Neutrophil (primary cell): ENCODE measurements around the gene MRGPRG.

ENCODE experiments used
- H3K27ac ChIP-seq: fragments of 200-600 bp; sonication (generic); 2 replicates; pipeline ENCODE4 v1.5.1; 2016; ENCODE audit warnings: mild to moderate bottlenecking, moderate library complexity
- H3K27me3 ChIP-seq: fragments of 200-600 bp; sonication (generic); 2 replicates; pipeline ENCODE4 v1.6.0; 2016; ENCODE audit warnings: mild to moderate bottlenecking
- H3K36me3 ChIP-seq: fragments of 200-600 bp; sonication (generic); 2 replicates; pipeline ENCODE4 v1.5.1; 2017
- H3K4me1 ChIP-seq, 2 experiments: fragments of 200-600 bp in 1 of 2; sonication (generic) in 1 of 2; 1 replicate in 1 of 2; 2 replicates in 1 of 2; pipeline versions ENCODE4 v1.5.1 to v1.6.1; 2013 to 2016; ENCODE audit warnings: low read depth in 1 of 2, low read length in 1 of 2, mild to moderate bottlenecking in 1 of 2, moderate library complexity in 1 of 2; ENCODE audit not compliant: control insufficient read depth in 1 of 2, insufficient read depth in 1 of 2
- H3K4me3 ChIP-seq, 2 experiments: fragments of 200-600 bp in 1 of 2; sonication (generic) in 1 of 2; 1 replicate in 1 of 2; 2 replicates in 1 of 2; pipeline ENCODE4 v1.5.1; 2013 to 2016; ENCODE audit warnings: low read depth in 1 of 2, low read length in 1 of 2, mild to moderate bottlenecking in 1 of 2, moderate library complexity in 1 of 2
- H3K9me3 ChIP-seq: fragments of 200-600 bp; sonication (generic); 2 replicates; pipeline ENCODE4 v1.5.1; 2016
- TF ChIP-seq, protein P1 (sequence below): fragments of 200-600 bp; sonication (generic); IDR thresholded peaks from 2 replicates; pipeline ENCODE4 v1.5.1; 2016; ENCODE audit warnings: antibody characterized with exemption

MRGPRG gene

DNA sequence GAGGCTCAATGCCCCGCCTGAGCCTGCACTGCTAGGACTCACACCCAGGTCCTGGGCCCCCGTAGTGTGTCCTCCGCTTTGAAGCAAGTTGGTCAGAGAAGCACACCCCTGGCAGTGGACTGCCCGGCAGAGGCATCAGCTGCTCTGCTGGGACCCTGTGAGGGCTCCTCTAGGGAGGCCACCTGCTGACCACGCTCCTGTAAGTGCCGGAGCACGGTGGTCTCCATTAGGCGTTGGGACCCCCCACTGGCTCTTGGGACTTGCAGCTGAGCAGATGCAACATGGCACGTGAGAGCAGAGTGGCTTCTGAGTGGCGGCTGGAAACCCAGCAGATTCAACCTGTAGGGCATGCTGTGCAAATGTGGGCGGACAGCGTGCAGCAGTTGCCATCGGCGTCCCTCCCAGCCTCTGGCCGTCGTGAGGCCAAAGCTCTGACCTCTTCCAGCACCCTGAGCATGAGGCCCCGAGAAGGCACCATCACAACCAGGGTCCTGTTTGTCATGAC lies 16.9 kb downstream of the MRGPRG start:
- Histone ChIP-seq H3K36me3 (no peaks in the 10 kb centered on the region), H3K27me3 (peaks cover 64% of the 10 kb centered on the region), H3K4me1 (no peaks in the 10 kb centered on the region), H3K27ac (no peak overlapping the region), H3K9me3 (no peaks in the 10 kb centered on the region), H3K4me3 (no peak overlapping the region)
- TF ChIP-seq, protein P1, sequence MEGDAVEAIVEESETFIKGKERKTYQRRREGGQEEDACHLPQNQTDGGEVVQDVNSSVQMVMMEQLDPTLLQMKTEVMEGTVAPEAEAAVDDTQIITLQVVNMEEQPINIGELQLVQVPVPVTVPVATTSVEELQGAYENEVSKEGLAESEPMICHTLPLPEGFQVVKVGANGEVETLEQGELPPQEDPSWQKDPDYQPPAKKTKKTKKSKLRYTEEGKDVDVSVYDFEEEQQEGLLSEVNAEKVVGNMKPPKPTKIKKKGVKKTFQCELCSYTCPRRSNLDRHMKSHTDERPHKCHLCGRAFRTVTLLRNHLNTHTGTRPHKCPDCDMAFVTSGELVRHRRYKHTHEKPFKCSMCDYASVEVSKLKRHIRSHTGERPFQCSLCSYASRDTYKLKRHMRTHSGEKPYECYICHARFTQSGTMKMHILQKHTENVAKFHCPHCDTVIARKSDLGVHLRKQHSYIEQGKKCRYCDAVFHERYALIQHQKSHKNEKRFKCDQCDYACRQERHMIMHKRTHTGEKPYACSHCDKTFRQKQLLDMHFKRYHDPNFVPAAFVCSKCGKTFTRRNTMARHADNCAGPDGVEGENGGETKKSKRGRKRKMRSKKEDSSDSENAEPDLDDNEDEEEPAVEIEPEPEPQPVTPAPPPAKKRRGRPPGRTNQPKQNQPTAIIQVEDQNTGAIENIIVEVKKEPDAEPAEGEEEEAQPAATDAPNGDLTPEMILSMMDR: no peak

DNA sequence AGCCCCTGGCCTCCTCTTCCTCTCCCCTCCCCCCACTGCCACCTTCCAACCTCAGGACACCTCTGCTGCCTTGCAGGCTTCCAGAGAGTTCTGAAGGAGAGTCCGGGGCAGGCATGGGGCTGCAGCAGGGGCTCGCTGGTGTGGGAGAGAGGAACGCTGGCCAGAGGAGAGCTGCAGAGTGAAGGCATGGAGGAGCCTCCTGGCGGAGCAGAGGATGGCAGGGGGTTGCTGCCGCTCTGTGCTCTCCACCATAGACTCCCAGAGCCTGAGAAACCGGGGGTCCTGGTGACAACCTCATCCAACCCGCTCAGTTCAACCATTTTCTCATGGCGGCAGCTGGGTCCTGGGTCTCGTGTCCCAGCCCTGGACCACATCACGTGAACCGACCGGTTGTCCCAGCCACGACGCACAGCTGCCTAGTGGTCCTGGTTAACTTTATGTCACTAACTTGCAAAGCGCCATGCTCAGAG lies 17.5 kb downstream of the MRGPRG start:
- TF ChIP-seq, protein P1: no peak
- Histone ChIP-seq H3K4me1 (no peaks in the 10 kb centered on the region), H3K9me3 (no peaks in the 10 kb centered on the region), H3K4me3 (no peak overlapping the region), H3K27ac (no peak overlapping the region), H3K36me3 (no peaks in the 10 kb centered on the region), H3K27me3 (peaks cover 64% of the 10 kb centered on the region)

DNA sequence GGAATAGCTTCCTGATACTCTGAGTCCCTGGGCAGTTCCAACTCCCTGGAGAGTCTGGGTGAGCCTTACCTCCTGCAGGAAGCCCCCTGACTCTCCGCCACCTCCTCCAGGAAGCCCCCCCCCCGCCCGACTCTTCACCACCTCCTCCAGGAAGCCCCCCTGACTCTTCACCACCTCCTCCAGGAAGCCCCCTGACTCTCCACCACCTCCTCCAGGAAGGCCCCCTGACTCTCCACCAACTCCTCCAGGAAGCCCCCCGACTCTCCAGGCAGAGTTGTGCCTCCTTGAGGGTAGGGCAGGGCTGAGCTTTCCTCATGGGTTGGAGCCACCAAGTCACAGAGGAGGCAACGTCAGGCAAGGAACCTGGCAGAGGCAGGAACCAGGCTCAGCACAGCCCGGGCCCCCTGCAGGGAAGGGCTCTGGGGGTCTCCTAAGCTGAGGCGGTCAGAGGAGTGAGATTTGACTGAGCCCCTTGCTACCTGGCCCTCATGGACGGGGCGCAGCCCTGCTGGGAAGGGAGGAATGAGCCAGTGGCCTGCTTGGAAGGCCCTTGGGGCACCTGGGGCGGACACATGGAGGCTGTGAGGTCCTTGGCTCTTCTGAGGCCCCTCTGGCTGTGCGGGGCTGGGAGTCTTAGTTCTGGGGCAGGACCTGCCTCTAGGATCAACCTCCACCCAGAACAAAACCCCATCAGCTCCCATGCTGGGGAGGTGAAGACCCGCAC lies 18.1 kb downstream of the MRGPRG start:
- Histone ChIP-seq H3K27ac (no peak overlapping the region), H3K9me3 (no peaks in the 10 kb centered on the region), H3K4me1 (no peaks in the 10 kb centered on the region), H3K36me3 (no peaks in the 10 kb centered on the region), H3K27me3 (peaks cover 62% of the 10 kb centered on the region), H3K4me3 (no peak overlapping the region)
- TF ChIP-seq, protein P1: no peak

DNA sequence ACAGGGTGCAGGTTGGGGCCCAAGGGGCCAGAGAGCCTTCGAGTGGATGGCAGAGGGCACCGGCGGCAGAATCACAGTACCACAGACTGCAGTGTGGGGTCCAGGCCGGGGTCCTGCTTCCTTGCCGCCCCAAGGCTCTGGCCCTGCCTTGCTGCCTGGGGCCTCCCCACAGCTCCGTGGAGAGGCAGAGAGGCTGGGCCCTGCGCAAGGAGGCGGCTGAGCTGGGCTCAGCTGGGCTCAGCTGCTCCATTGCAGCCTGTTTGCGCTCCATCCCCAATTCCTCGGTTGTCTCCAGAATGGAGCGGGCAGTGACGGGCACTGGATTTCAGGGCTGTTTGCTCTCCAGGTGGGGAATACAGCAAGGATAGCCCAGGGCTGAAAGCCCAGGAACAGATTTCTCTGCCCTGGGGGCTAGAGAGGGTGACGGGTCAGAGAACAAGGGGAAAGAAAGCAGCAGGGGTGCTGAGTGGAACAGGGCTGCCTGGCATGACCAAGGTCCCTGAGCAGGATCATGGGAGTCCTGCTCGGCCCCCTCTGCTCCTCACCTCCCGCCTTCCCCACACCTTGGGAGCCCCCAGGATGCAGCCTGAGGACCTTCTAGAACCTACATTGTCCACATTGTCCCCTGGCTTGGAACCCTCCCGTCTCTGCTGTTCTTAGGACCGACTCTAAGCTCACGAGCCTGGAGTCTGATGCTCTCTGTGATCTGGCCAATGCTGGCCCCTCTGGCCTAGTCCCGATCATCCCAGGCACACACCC lies 18.9 kb downstream of the MRGPRG start:
- no peaks in the 10 kb centered on the region for H3K36me3 ChIP-seq
- H3K27ac ChIP-seq: no peak overlapping the region
- H3K4me3 ChIP-seq: no peak overlapping the region
- H3K9me3 ChIP-seq: no peaks in the 10 kb centered on the region
- no peaks in the 10 kb centered on the region for H3K4me1 ChIP-seq
- TF ChIP-seq, protein P1: no peak
- peaks cover 54% of the 10 kb centered on the region for H3K27me3 ChIP-seq

DNA sequence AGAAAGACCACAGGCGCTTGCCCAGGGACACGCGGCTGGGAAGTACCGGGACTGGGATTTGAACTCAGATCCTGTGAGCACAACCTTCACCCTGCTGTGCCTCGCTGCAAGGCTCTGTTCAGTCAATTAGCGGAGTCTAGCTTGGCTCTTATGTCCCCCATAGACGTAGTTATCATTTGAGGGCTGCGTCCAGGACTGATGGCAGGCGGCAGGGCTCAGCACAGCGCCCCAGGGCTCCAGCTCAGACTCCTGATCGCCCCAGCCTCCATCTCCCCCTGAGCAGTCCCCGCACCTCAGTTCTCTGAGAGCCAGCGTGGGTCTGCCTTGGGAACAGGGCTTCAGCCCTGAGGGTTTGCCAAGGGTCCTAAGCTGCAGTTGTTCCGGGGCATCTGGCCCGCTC lies 19.8 kb downstream of the MRGPRG start:
- no peaks in the 10 kb centered on the region for H3K9me3 ChIP-seq
- H3K4me1 ChIP-seq: no peaks in the 10 kb centered on the region
- no peaks in the 10 kb centered on the region for H3K36me3 ChIP-seq
- TF ChIP-seq, protein P1: no peak
- no peak overlapping the region for H3K27ac ChIP-seq
- H3K27me3 ChIP-seq: peaks cover 51% of the 10 kb centered on the region
- H3K4me3 ChIP-seq: no peak overlapping the region
